Measurements from ENCODE around the gene MME.
"Not testable (repeated sequence)": the region's sequence is repeated elsewhere in the genome, so short reads cannot be mapped to it uniquely, and the experiment has no call there.

MME gene

DNA sequence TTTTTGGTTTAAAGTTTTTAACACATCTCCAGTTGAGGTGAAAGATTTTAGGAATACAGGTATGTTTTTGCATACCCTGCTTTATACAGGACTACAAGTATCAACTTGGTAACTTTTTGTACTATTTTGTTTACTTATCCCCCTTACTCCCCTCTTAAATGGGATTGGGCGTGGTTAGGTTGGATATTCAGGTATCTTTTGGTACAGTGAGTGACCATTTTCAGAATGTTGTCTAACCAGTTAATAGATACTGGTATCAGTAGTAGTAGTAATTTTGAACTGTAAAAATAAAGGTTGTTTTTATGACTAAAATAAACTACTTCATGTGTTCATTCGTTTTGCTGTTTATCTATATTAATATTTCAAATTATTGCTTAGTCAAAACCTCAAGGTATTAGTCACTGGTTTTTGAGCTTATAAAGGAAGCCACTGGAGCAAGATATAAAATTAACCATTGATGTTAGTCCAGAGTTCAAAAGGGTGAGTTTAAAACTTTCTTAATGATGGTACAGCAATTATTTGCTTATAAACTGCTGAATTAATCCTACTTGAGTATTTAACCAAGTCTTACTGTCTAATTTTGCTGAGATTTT lies 3.3 kb downstream of the MME start:
- DNase-seq (ENCODE audit: low read depth in 1 of 2, low spot score in 1 of 2), result no peak

DNA sequence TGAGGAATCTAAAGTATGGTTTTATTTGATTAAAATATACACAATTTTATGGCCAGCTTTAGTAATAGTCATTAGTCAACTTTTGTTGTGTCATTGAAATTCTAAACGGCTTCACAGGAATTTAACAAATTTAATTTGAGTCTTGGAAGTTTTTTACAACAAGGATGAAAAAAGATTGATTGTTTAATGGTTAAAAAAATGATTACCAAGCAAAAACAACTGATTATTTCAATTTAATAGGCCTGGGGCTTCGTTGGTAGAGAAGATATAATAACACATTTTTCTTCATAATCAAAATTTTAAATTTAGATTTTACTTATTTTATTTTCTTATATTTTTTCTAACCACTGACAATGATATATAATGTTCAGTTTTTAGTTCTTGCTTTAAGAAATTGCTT lies 4.4 kb downstream of the MME start:
- DNase-seq (ENCODE audit: low read depth in 1 of 2, low spot score in 1 of 2), result no peak

DNA sequence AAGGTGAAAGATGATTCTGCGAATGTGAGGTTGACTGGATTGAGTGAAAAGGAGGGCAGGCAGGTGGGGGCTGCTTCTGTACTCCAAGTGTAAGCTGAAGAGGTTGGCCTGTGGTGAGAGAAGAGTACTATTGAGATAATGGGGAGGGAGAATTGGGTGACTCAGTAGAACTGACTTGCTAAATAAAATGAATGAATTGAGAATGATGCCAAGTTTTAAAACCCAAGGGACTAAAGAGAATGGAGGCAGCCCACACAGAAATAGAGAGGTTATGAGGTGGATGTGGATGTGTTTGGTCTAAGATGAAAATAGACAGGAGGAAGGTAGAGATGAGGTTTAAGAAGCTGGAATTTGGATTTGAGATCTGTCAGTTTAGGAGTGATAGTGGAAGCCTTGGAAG lies 5.9 kb downstream of the MME start:
- DNase-seq (ENCODE audit: low read depth in 1 of 2, low spot score in 1 of 2), result no peak

DNA sequence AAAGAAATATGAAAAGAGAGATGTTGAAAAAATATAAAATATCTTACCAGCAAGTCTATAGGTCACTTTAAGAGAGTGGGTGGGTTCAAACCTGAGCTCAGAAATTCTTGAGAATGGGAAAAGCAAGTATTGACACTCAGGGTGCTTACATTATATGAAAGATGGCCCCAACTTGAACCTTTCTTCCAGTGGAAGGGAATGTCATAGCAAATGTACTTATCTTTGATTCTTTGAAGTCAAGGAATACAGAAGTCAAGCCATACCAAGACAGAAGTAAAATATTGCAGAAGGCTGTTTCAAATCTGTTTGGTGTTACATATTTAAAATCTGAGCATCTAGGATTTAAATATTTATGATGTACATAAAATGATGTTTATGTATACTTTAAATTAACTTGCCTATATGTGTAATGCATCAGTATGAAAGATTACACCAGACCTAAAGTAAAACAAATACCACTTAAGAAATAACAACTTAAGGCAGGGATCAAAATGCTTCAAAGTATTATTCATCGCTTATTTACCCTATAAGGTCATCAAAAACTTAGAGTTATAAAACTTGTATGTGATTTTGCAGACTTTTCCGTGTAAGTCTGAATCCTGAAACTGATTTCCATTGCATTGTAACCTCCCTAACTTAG lies 8.7 kb downstream of the MME start:
- no peak for DNase-seq (ENCODE audit: low read depth in 1 of 2, low spot score in 1 of 2)

DNA sequence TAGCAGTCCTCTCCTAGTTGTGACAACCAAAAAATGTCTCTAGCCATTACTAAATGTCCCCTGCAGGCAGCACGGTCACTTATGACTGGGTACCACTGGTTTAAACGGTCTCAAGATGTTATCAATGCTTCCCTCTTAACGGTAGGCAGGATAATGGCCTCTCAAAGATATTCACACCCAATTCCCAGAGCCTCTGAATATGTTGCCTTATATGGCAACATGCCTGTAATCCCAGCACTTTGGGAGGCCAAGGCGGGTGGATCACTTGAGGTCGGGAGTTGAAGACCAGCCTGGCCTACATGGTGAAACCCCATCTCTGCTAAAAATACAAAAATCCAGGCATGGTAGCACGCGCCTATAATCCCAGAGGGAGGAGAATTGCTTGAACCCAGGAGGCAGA lies 9.4 kb downstream of the MME start:
- DNase-seq (ENCODE audit: low read depth in 1 of 2, low spot score in 1 of 2), result no peak

DNA sequence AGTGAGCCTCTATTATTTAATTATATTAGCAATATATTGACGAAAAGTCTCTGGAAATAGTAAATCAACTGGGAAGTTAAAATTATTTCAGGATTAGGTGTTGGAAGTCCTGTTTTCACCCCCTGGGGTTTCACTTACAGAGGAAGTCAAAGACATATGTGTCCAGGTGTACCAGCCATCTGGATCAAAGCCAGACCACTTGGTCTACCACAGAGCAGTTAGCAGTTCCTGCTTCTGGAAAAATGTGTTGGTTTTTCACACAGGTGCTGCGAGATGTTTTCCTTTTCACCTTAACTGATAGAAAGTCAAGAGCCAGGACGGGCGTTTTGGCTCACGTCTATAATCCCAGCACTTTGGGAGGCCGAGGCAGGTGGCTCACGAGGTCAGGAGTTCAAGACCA lies 13.1 kb downstream of the MME start:
- DNase-seq (ENCODE audit: low read depth in 1 of 2, low spot score in 1 of 2), result no peak

DNA sequence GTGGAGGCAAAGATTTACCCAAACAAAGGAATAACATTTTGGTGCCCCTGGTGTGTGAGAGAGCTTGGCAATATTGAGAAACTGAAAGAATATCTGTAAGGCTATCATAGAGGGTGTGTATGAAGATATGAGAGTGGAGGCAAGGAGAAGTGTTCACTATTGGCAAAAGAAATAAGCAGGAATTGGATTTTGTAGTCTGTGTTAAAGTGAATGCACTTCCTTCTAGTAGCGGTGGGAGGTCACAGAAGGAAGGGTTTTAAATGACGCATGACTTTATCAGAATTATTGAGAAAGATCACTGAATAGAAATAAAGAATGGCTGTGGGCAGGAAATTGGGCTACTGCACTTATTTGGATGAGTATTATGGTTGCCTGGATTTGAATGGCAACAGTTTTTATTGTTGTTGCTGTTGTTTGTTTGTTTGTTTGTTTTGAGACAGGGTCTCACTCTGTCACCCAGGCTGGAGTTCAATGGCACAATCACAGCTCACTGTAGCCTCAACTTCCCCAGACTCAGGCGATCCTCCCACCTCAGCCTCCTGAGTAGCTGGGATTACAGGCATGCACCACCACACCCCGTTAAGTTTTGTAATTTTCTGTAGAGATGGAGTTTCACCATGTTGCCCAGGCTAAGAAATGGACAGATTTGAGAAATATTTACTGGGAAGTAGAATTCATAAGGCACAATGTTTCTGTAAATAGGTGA lies 16.3 kb downstream of the MME start:
- DNase-seq (ENCODE audit: low read depth in 1 of 2, low spot score in 1 of 2), result no peak

DNA sequence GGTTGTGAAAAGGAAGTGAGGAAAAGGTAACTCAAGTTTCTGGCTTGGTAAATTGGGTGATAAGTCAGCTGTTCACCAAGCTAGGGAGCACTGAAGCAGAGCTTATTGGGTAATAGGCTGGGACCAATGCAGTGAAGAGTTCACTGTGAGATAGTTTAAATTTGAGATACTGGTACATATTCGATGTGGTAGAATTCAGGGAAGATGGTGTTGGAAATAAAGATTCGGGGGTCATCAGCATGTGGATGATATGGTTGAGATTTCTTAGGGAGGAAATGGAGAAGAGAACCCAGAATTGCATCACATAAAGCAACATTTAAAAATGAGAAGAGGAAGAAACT lies 16.9 kb downstream of the MME start:
- DNase-seq (ENCODE audit: low read depth in 1 of 2, low spot score in 1 of 2), result no peak

DNA sequence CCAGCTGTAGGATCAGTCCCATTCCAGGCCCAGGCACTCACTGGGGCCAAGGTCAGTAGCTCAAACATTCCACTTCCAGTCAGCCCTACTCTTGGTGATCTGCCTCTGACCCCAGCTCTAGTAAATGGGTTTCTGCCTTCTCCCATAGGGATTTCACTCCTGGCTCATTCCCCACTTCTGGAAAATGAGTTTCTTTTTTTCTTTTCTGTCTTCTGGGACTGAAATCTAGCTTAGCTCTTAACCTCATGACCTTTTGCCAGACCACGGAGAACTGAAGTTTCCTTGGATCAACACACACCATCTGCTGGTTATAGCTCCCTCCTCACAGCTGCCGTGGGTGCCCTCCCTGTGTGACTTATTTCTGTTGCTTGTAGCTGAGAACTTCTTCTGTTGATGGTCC lies 21.3 kb downstream of the MME start:
- no peak for DNase-seq (ENCODE audit: low read depth in 1 of 2, low spot score in 1 of 2)

DNA sequence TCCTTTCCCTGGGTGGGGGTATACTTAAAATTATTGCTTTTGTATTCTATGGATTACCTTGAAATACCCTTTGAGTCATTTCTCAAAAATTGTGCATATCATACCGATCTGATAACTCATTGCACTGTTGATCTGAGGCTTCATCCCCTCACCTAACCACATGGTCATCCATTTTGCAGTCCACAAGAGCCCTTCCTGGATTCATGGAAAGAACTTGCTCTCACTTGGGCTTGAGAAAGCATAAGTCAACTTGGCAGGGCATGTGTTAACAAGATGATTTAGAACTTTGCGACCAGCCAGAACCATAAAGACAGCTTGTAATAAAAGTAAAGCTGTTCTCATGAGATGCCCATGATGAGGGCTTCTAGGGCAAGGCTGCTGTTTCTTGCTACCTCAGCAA lies 22.2 kb downstream of the MME start:
- no peak for DNase-seq (ENCODE audit: low read depth in 1 of 2, low spot score in 1 of 2)

DNA sequence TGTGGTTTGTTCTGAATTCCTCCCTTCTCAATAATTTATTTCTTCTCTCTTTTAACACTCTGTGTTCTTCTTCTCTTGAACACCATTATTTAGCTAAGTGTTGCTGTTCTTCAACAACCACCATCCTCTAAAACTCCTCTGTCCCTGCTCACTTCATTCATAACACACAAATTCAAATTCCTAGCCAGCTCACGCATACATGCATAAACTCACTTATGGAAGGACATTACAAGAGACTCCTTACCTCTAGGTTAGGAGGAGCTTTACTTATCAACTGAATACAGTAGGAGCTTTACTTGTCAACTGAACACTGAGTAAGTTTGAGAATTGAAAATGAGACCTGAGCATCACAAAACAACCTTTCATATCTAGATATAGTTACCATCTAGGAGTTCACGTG lies 23.6 kb downstream of the MME start:
- no peak for DNase-seq (ENCODE audit: low read depth in 1 of 2, low spot score in 1 of 2)

DNA sequence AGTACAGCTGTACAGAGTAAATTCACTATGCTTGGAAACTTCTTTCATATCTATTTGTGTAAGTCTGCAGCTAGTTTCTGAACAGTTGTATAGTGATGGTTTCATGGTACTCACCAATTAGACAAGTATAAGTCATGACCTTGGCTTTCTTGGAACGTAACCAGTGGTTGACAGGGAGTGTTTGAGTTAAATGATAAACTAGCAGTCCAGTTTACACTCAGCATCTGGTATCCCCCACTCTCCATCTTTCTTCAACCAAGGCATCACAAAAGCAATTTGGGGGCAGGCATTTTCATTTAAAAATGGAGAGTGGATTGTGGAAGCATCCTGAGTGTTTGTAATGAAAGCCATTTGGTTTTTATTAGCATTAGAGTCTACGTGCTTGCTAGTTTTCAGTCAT lies 26.0 kb downstream of the MME start:
- DNase-seq (ENCODE audit: low read depth in 1 of 2, low spot score in 1 of 2), result no peak

DNA sequence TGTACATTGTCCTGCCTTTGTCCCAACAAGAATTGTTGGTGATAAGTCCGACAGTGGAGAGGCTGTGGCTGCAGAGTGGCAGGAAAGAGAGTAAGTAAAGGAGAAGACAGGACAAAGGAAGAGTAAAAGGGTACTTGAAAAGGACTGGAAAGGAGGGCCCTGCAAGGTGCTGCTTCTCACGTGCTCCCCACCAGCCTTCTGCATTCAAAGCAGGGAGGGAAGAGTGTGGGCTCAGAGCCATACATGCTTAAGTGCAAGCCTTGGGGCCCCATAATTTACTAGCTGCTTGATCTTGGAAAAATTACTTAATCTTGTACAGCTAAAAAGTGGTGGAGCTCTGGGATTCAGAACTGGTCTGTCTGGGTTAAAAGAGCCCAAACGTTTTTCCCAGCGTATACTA lies 29.9 kb downstream of the MME start:
- DNase-seq (ENCODE audit: low read depth in 1 of 2, low spot score in 1 of 2), result no peak

DNA sequence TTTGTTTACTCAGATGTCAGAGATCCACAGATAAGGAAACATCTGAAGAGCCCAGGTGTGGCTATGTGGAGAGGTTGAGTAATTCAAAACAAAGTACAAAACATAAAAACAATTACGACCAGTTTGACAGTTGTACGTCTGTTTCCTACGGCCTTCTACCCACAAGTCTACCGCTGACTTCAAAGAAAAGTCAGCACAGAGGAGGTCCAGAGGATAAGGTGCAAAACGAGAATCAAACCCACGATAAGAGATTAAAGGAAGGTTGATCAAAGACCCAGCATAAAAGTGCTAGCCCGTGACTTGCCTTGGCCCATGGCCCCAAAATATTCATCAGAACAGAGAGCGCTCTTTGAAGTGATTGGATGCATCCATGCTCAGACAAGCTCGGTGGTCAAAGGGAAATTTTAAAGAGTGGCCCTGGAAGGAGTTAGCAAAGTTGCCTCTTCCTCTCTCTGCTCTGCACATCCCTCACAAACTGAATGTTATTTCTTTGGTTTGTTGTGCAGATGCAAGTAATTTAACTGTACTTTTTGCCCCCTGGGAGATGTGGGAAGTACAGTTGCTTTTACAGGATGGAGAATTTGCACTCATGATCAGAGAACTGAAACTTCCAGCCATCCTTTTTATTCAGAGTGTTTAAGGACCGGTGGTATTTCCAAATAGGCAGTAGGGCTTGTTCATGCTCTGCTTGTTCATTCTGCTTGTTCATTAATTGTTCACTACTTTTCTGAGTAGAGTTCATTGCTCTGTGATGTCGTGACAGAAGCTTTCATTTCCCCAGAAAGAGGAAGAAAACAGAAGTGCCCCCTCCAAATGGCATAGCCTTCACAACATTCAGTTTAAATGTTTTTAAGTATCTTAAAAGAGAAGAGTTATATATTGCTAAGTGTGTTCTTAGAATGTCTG lies 31.1 kb downstream of the MME start:
- no peak for DNase-seq (ENCODE audit: low read depth in 1 of 2, low spot score in 1 of 2)

DNA sequence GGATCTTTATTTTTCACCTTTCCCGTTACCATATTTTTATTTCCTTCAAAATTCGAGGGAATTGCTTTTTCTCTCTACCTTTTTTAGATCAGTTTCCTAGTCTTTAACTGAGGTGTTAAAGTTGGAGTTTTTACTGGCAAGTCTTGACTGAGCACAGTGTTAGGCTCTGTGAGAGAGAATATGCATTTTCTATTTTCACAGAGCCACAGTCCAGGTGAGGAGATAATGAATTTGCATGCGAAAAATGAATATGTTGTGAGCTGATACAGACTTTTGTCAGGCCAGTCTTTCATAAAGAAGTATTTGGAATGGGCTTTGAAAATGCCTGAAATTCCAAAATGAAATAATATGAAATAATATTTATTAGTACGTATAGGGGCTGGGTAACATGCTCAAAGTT lies 31.9 kb downstream of the MME start:
- no peak for DNase-seq (ENCODE audit: low read depth in 1 of 2, low spot score in 1 of 2)

DNA sequence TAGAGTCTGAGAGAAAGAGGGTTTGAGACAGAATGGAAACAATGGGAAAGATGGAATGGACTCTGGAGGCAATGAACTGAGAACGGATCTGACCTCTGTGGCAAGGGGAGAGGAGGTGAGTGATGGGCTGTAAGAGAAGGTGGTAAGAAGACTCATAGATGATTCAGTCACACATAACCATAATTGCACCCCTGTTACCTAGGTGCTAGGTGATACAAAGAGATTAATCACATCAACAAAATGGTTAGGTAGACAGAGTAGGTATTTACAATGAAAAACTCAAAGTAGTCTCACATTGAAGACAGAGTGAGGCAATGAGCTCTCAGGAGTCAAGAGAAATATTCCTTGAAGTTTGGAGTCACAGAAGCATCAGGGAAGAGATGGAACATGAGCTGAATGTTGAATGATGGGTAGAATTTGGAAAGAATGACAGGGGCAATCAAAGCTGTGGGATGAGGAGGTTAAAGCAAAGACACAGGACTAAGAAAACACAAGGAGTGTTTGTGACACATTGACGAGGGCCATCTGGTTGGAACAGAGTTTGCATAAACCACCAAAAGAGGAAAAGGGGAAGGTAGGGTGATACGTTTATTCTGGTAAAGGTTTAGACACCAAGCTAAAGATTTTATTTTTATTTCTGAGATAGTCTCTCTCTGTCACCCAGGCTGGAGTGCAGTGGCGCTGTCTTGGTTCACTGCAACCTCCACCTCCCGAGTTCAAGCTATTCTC lies 32.7 kb downstream of the MME start:
- DNase-seq (ENCODE audit: low read depth in 1 of 2, low spot score in 1 of 2), result no peak

DNA sequence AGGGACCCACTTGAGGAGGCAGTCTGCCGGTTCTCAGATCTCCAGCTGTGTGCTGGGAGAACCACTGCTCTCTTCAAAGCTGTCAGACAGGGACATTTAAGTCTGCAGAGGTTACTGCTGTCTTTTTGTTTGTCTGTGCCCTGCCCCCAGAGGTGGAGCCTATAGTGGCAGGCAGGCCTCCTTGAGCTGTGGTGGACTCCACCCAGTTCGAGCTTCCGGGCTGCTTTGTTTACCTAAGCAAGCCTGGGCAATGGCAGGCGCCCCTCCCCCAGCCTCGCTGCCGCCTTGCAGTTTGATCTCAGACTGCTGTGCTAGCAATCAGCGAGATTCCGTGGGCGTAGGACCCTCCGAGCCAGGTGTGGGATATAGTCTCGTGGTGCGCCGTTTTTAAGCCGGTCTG lies 44.6 kb downstream of the MME start:
- DNase-seq (ENCODE audit: low read depth in 1 of 2, low spot score in 1 of 2), result not testable (repeated sequence)

DNA sequence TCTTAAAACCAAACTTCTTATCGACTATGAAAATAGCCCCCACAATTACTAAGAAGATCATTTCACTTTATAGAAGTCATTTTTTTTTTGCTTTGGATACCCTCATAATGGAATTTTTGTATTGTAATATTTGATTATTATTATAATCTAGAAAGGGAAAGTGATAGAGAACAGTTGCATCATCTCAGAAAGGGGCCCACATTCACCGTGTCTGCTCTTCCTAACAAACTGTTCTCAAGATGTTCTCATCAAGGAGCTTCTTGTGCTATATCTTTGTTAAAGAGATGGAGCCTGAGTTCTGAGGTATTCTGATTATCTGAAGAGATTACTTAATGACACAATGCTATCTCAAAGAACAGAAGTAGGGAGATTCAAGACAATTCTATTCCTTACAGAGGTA lies 49.3 kb downstream of the MME start:
- DNase-seq (ENCODE audit: low read depth in 1 of 2, low spot score in 1 of 2), result no peak

DNA sequence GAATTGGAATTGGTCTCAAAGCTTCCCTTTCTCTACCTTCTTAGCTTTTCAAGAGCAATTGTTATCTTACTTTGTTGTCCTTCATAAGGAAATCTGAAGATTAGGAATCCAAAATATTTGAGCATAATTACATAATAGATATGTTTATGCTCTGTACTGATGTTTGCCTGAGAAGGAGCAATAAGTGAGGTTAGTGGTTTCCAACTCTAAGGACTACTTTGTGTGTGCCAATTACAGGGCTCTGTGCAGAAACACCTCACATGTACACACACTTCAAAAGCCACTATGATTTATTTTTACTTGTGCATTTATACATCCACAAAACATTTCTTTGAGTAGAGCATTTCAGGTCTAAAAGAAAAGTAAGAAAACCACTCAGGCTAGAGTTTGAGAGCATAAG lies 49.9 kb downstream of the MME start:
- no peak for DNase-seq (ENCODE audit: low read depth in 1 of 2, low spot score in 1 of 2)

DNA sequence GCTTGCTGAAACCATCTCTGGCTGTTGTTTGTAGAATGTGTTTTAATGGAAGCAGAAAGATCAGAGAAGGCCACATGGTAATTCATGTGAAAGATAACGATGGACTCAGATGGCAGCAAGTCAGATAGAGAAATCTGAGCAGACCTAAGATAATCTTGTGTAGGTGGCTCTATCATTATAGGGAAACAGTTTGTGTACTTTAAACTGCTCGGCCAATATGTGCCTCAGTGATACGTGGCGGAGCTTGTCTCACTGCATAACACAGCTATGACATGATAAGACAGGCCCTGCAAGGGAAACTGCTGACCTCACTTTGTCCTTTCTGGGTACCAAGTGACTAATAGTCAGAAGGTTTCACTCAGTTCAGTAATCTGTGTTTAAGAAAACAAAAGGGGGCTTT lies 51.0 kb downstream of the MME start:
- no peak for DNase-seq (ENCODE audit: low read depth in 1 of 2, low spot score in 1 of 2)

DNA sequence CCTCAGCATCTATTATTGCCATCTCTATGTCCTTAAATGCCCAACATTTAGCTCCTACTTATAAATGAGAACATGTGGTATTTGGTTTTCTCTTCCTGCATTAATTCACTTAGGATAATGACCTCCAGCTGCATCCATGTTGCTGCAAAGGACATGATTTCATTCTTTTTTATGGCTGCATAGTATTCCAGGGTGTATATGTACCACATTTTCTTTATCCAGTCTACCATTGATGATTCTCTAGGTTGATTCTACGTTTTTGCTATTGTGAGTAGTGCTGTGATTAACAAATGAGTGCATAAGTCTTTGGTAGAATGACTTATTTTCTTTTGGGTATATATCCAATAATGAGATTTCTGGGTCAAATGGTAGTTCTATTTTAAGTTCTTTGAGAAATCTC lies 54.2 kb downstream of the MME start:
- DNase-seq (ENCODE audit: low read depth in 1 of 2, low spot score in 1 of 2), result not testable (repeated sequence)

Data from activated T-helper 1 cell treated with anti-CD3 and anti-CD28 coated beads, Interleukin-2, amount 50 U/mL, for 16 hours (primary cell).